Heart right ventricle (tissue), 16 donors: ENCODE data around the gene MLLT3. TPM values are rescaled to one million over a fixed set of nuclear protein-coding genes. Genes with fewer than 3 reads are reported as not detected.

ENCODE experiments used
- ATAC-seq, 8 donors: fragments of 200-7000 bp; cut with Tn5 transposase; one replicate each; pipeline ENCODE4 v1.9.1; 2020; ENCODE audit warnings: mild to moderate bottlenecking in 8 of 8, moderate library complexity in 8 of 8, moderate number of reproducible peaks in 1 of 8
- DNase-seq, 2 donors: peaks; one replicate each; pipeline ENCODE4 v3.0.0-alpha.2; 2020
- H3K27ac ChIP-seq, 10 donors: fragments of 200-600 bp; sonication (generic) in 2 of 10; one replicate each; pipeline versions ENCODE4 v1.5.0 to v1.8.0; 2020 to 2022; ENCODE audit warnings: mild to moderate bottlenecking in 3 of 10
- H3K27me3 ChIP-seq, 7 donors: fragments of 200-600 bp; one replicate each; pipeline ENCODE4 v1.8.0; 2021 to 2022; ENCODE audit warnings: mild to moderate bottlenecking in 2 of 7
- H3K36me3 ChIP-seq, 9 donors: fragments of 200-600 bp; sonication (generic) in 1 of 9; one replicate each; pipeline versions ENCODE4 v1.5.0 to v1.8.0; 2020 to 2022; ENCODE audit warnings: mild to moderate bottlenecking in 2 of 9
- H3K4me1 ChIP-seq, 9 donors: fragments of 200-600 bp; sonication (generic) in 1 of 9; one replicate each; pipeline versions ENCODE4 v1.5.0 to v1.8.0; 2020 to 2022; ENCODE audit warnings: mild to moderate bottlenecking in 4 of 9
- H3K4me3 ChIP-seq, 10 donors: fragments of 200-600 bp; sonication (generic) in 2 of 10; one replicate each; pipeline versions ENCODE4 v1.5.0 to v1.8.0; 2020 to 2022; ENCODE audit warnings: mild to moderate bottlenecking in 7 of 10, moderate library complexity in 2 of 10
- H3K9me3 ChIP-seq, 11 donors: fragments of 200-600 bp in 10 of 11; sonication (generic) in 2 of 11; one replicate each; pipeline versions ENCODE4 v1.5.0 to v1.8.0; 2013 to 2022; ENCODE audit warnings: mild to moderate bottlenecking in 2 of 11, control low read depth in 1 of 11, moderate library complexity in 1 of 11
- WGBS, 2 donors: extraction: QIAGEN DNeasy Blood & Tissue Kit; methylation state at CpG; one replicate each; pipeline ENCODE4 v1.1.7; 2013; ENCODE audit warnings: inconsistent platforms in 1 of 2; 5-methylcytosine and 5-hydroxymethylcytosine counted together
- intact Hi-C, 10 donors: fragments of 100-400 bp; cut with DNase I; formaldehyde crosslinking; loops; one replicate each; pipeline versions ENCODE4 v1.11.1 to v1.14.2; 2022
- polyA plus RNA-seq, 2 donors: library from polyadenylated mRNA; stranded (reverse); fragments of 200-250 nt; gene quantifications; one replicate each; pipeline ENCODE4 v1.2.3, GENCODE V29; 2013
- total RNA-seq, 10 donors: library from RNA; stranded (reverse); fragmentation: NEBNext Ultra II Directional in 3 of 10; extraction: Animal tissue kit (Norgen Biotek cat#: 25700) in 3 of 10; gene quantifications; one replicate each; pipeline versions ENCODE4 v1.2.1 to v1.2.4, GENCODE V29; 2021 to 2023
- TF ChIP-seq, protein P1 (sequence below), 9 donors: fragments of 200-600 bp; sonication (generic) in 2 of 9; IDR thresholded peaks; one replicate each; pipeline versions ENCODE4 v1.5.0 to v1.8.0; 2021 to 2022; ENCODE audit warnings: antibody characterized with exemption in 9 of 9, mild to moderate bottlenecking in 5 of 9, moderate library complexity in 1 of 9
- donor health status: Arrhythmogenic right ventricular cardiomyopathy.
- donor health status: ischemic (EF 13 %, LVEDD 7.1; RV severe dilation, severe dysfunction).
- donor health status: healthy with polysubstance abuse.
- donor health status: DM: no; HTN: yes; CAD: no.
- donor health status: DM: no; HTN: no; CAD: no.
- donor health status: ischemic (EF 25% LVEDD 6.9; RV normal size, moderate dysfunction).
- donor health status: ischemic (EF 25% LVEDD 5.7; RV mildly dilated, moderate dysfunction).
- donor health status: healthy.
- donor health status: DM: yes; HTN: yes; CAD: no.
- donor health status: Ischemic cardiomyopathy.
- donor health status: ischemic (EF 35%, LVEDD 5.7; RV mildly dilated, moderate dysfunction).
- donor health status: nonischemic (EF 11% LVEDD 7.7; RV severe dilation, severe dysfunction).
- donor health status: DM: yes; HTN: yes; CAD: no.
- donor health status: PGD.
- donor health status: ischemic (EF 29% LVEDD 5.4; RV normal size, mild dysfunction).
- donor health status: nonischemic (EF 23%, LVEDD 6.1; RV moderate dilation, normal function).

The MLLT3 gene
- total and polyA plus RNA-seq, 12 donors, result 4.3 to 22.7 (median 13.5) TPM

DNA sequence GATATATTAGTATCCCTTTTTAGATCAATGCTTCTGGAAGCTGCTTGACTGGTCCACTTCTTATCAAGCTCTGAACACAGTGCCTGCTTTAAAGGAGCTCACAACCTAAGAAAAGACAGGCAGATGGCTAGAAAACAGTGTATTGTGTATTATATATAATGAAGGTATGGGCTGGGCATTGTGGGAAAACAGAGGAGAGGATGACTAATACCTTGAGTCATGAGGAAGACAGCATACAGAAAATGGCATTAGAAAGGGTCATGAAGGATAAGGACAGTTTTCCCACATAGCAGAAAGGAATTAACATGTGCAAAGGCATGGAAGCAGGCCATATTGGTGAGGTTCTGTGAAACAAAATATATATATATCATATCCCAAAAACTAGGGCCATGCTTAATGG is 309.6 kb downstream of the MLLT3 start:
- TF ChIP-seq, protein P1, sequence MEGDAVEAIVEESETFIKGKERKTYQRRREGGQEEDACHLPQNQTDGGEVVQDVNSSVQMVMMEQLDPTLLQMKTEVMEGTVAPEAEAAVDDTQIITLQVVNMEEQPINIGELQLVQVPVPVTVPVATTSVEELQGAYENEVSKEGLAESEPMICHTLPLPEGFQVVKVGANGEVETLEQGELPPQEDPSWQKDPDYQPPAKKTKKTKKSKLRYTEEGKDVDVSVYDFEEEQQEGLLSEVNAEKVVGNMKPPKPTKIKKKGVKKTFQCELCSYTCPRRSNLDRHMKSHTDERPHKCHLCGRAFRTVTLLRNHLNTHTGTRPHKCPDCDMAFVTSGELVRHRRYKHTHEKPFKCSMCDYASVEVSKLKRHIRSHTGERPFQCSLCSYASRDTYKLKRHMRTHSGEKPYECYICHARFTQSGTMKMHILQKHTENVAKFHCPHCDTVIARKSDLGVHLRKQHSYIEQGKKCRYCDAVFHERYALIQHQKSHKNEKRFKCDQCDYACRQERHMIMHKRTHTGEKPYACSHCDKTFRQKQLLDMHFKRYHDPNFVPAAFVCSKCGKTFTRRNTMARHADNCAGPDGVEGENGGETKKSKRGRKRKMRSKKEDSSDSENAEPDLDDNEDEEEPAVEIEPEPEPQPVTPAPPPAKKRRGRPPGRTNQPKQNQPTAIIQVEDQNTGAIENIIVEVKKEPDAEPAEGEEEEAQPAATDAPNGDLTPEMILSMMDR (IDR thresholded peaks at IDR 0.05), result no peak
- H3K27me3 ChIP-seq, result no peaks in the 10 kb centered on the region

GRCh38 chr9:20310024-20310423 is 312.3 kb downstream of the MLLT3 start:
- 83 to 93% methylated on average over 2 of the region's 2 CpGs for WGBS, 2 donors
- TF ChIP-seq, protein P1 (IDR thresholded peaks at IDR 0.05), result no peak
- intact Hi-C loops, result no loop called here

More for the DNA sequence above, 309.6 kb downstream of the MLLT3 start:
- Histone ChIP-seq H3K36me3 (no peaks in the 10 kb centered on the region), H3K27ac (no peak overlapping the region), H3K4me1 (peaks cover 0 to 6% (median 0%) of the 10 kb centered on the region in 9 donors), H3K4me3 (no peak overlapping the region), H3K9me3 (peaks cover 0 to 3% (median 0%) of the 10 kb centered on the region in 11 donors)
- intact Hi-C loops, result no loop called here
- DNase-seq (no peak), ATAC-seq (no peak)

DNA sequence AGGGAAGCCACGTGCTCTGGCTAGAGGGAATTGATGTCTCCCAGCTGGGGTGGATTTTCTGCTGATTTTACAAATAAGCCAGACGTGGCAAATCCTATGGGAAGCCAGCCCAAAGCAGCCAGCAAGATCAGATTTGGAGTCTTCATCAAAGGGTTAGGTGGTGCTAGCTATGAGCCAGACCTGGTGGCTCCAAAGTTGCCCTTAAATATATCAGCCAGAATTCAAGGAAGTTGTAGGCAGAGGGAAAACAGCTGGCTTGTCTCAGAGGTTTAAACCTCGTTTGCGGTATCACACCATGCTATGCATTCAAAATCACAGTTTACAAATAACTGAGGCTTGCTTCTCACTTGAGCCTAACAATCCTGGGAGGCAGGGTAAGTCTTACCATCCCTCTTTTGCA is 313.2 kb downstream of the MLLT3 start:
- WGBS, 2 donors, result 61 to 75% methylated on average over 4 of the region's 4 CpGs
- H3K36me3 ChIP-seq, result no peaks in the 10 kb centered on the region
- peaks cover 0 to 3% (median 0%) of the 10 kb centered on the region in 7 donors for H3K27me3 ChIP-seq
- H3K9me3 ChIP-seq, result peaks cover 0 to 3% (median 0%) of the 10 kb centered on the region in 11 donors
- H3K4me1 ChIP-seq, result peaks cover 0 to 10% (median 0%) of the 10 kb centered on the region in 9 donors
- DNase-seq, result no peak
- no peak for ATAC-seq
- H3K27ac ChIP-seq, result no peak overlapping the region
- intact Hi-C loops, result no loop called here
- H3K4me3 ChIP-seq, result no peak overlapping the region
- TF ChIP-seq, protein P1 (IDR thresholded peaks at IDR 0.05), result no peak

More at GRCh38 chr9:20310024-20310423, 312.3 kb downstream of the MLLT3 start:
- Histone ChIP-seq H3K4me1 (peaks cover 0 to 10% (median 0%) of the 10 kb centered on the region in 9 donors), H3K9me3 (peaks cover 0 to 3% (median 0%) of the 10 kb centered on the region in 11 donors), H3K27ac (no peak overlapping the region), H3K4me3 (no peak overlapping the region), H3K27me3 (peaks cover 0 to 3% (median 0%) of the 10 kb centered on the region in 7 donors), H3K36me3 (no peaks in the 10 kb centered on the region)
- DNase-seq, result no peak
- no peak for ATAC-seq

DNA sequence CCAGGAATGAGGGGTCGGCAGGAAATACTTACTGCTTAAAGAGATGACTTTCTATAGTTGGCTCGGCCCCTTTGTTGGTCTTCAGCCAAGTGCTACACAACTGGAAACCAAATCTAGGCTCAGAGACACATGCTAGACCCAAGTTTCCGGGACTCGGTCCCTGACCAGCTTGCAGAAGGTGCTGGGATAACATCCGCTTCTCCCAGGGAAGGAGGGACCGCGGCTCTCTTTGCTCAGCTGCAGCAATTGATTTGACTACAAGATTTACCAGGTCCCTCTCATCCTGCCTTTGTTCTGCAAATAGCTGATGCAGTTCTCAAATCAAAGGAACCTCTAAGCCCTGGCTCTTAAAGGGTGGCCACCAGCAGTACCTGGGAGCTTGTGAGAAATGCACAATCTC is 314.7 kb downstream of the MLLT3 start:
- H3K9me3 ChIP-seq, result peaks cover 0 to 3% (median 0%) of the 10 kb centered on the region in 11 donors
- peaks cover 0 to 3% (median 0%) of the 10 kb centered on the region in 7 donors for H3K27me3 ChIP-seq
- 24 to 25% methylated on average over 7 of the region's 7 CpGs for whole genome bisulfite sequencing, 2 donors
- H3K4me1 ChIP-seq, result peaks cover 0 to 10% (median 0%) of the 10 kb centered on the region in 9 donors
- peak in 1 of 8 donors; percentile 54 for ATAC-seq
- no peak overlapping the region for H3K27ac ChIP-seq
- intact Hi-C loops, result no loop called here
- H3K36me3 ChIP-seq, result no peaks in the 10 kb centered on the region
- H3K4me3 ChIP-seq, result no peak overlapping the region
- TF ChIP-seq, protein P1 (IDR thresholded peaks at IDR 0.05), result no peak
- DNase-seq, result no peak
